GM21390 (cell line): Measurements from ENCODE around the gene TRPM1.

Experiments
- ATAC-seq: cut with Tn5 transposase; IDR thresholded peaks from one replicate; pipeline ENCODE4 v1.9.1; 2021; ENCODE audit not compliant: unreplicated experiment

Gene TRPM1

GRCh38 chr15:30984118-30984517 is 117.4 kb downstream of the TRPM1 start:
- ATAC-seq = no peak

GRCh38 chr15:30979457-30979856 is 122.1 kb downstream of the TRPM1 start:
- no peak for ATAC-seq

GRCh38 chr15:30978328-30978727 is 123.2 kb downstream of the TRPM1 start:
- no peak for ATAC-seq

- no peak for ATAC-seq
Observed at GRCh38 chr15:30974112-30974511, 127.4 kb downstream of the TRPM1 start.

GRCh38 chr15:30973379-30973778 is 128.1 kb downstream of the TRPM1 start:
- ATAC-seq = no peak

- no peak for ATAC-seq
Observed at GRCh38 chr15:30969724-30970123, 131.8 kb downstream of the TRPM1 start.

GRCh38 chr15:30963681-30964080 is 137.8 kb downstream of the TRPM1 start:
- ATAC-seq = no peak

- ATAC-seq = no peak
Observed at GRCh38 chr15:30962659-30963058, 138.9 kb downstream of the TRPM1 start.

GRCh38 chr15:30962079-30962478 is 139.4 kb downstream of the TRPM1 start:
- no peak for ATAC-seq

- ATAC-seq = no peak
Observed at GRCh38 chr15:30958219-30958618, 143.3 kb downstream of the TRPM1 start.

GRCh38 chr15:30956216-30957124 is 145.1 kb downstream of the TRPM1 start:
- ATAC-seq = no peak

- ATAC-seq = no peak
Observed at GRCh38 chr15:30954674-30955073, 146.9 kb downstream of the TRPM1 start.

GRCh38 chr15:30953731-30954378 is 147.7 kb downstream of the TRPM1 start:
- ATAC-seq = no peak

- ATAC-seq = no peak
Observed at GRCh38 chr15:30953183-30953582, 148.3 kb downstream of the TRPM1 start.
